Panc1 (cell line): Measurements from ENCODE around the gene CPSF4.

Source experiments
- POLR2AphosphoS5 ChIP-seq: IDR thresholded peaks from 2 replicates; pipeline ENCODE4 v1.6.1; 2012; ENCODE audit warnings: mild to moderate bottlenecking, low read depth, low read length, moderate library complexity
- SIN3A ChIP-seq: IDR thresholded peaks from 2 replicates; pipeline ENCODE4 v1.6.1; 2012; ENCODE audit warnings: low read depth, mild to moderate bottlenecking, low read length, moderate library complexity, borderline replicate concordance; ENCODE audit not compliant: insufficient read depth
- TF ChIP-seq, protein P1 (sequence below): fragments of 450-650 bp; IDR thresholded peaks from 2 replicates; pipeline ENCODE4 v1.5.1; 2017; ENCODE audit warnings: mild to moderate bottlenecking
- TF ChIP-seq, protein P2 (sequence below), 2 experiments: IDR thresholded peaks; 2 replicates each; pipeline ENCODE4 v1.6.1; 2011 to 2012; ENCODE audit warnings: low read depth in 2 of 2, control low read depth in 1 of 2, low read length in 1 of 2, mild to moderate bottlenecking in 1 of 2, moderate library complexity in 1 of 2; ENCODE audit not compliant: insufficient read depth in 1 of 2

DNA sequence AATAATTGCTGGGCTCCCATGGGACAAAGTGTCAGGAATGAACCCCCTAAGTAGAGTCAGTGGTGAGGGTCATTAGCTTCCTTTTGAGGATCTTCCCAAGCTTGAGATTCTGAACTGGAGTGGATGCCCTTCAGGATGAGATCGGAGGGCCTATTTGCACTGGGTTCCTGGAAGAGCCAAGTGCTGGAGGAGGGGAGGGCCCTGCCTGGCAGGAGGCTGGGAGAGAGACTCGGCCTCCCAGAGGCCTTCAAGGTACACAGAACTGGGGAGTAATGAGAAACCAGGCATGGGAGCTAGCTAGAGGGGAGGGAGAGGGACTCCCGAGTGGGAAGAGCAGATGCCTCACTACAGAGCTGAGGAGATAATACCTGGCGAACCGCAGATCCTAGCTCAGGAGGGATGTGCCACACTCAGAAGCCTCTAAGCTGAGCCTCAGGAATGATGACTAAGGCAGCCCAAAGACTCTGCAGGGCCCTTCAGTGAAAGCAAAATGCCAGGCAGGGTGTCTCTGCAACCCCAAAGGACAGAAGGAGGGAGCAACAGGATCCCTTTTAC, 39.8 kb upstream of the CPSF4 start:
- TF ChIP-seq POLR2AphosphoS5 (0 out of 2 replicates have a peak, but pooled peaks have one; percentile 48), SIN3A (no peak; the same call in 1 of the 2 replicates)
- TF ChIP-seq, protein P1, sequence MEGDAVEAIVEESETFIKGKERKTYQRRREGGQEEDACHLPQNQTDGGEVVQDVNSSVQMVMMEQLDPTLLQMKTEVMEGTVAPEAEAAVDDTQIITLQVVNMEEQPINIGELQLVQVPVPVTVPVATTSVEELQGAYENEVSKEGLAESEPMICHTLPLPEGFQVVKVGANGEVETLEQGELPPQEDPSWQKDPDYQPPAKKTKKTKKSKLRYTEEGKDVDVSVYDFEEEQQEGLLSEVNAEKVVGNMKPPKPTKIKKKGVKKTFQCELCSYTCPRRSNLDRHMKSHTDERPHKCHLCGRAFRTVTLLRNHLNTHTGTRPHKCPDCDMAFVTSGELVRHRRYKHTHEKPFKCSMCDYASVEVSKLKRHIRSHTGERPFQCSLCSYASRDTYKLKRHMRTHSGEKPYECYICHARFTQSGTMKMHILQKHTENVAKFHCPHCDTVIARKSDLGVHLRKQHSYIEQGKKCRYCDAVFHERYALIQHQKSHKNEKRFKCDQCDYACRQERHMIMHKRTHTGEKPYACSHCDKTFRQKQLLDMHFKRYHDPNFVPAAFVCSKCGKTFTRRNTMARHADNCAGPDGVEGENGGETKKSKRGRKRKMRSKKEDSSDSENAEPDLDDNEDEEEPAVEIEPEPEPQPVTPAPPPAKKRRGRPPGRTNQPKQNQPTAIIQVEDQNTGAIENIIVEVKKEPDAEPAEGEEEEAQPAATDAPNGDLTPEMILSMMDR, result no peak
- TF ChIP-seq, protein P2, sequence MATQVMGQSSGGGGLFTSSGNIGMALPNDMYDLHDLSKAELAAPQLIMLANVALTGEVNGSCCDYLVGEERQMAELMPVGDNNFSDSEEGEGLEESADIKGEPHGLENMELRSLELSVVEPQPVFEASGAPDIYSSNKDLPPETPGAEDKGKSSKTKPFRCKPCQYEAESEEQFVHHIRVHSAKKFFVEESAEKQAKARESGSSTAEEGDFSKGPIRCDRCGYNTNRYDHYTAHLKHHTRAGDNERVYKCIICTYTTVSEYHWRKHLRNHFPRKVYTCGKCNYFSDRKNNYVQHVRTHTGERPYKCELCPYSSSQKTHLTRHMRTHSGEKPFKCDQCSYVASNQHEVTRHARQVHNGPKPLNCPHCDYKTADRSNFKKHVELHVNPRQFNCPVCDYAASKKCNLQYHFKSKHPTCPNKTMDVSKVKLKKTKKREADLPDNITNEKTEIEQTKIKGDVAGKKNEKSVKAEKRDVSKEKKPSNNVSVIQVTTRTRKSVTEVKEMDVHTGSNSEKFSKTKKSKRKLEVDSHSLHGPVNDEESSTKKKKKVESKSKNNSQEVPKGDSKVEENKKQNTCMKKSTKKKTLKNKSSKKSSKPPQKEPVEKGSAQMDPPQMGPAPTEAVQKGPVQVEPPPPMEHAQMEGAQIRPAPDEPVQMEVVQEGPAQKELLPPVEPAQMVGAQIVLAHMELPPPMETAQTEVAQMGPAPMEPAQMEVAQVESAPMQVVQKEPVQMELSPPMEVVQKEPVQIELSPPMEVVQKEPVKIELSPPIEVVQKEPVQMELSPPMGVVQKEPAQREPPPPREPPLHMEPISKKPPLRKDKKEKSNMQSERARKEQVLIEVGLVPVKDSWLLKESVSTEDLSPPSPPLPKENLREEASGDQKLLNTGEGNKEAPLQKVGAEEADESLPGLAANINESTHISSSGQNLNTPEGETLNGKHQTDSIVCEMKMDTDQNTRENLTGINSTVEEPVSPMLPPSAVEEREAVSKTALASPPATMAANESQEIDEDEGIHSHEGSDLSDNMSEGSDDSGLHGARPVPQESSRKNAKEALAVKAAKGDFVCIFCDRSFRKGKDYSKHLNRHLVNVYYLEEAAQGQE (IDR thresholded peaks at IDR 0.05; ENCODE audit: insufficient read depth in 1 of 2, low read depth in 2 of 2, low read length in 1 of 2), result no peak
